Lung (tissue), 12 donors: ENCODE data around the gene SETBP1. TPM values are rescaled to one million over a fixed set of nuclear protein-coding genes. Genes with fewer than 3 reads are reported as not detected.

Experiments used
- ATAC-seq: fragments of 200-7000 bp; cut with Tn5 transposase; one replicate; pipeline ENCODE4 v1.9.1; 2020; ENCODE audit warnings: moderate number of reproducible peaks; ENCODE audit not compliant: insufficient read depth, low FRiP score
- DNase-seq, 3 donors: peaks; one replicate each; pipeline ENCODE4 v3.0.0-alpha.2; 2013 to 2017
- H3K27ac ChIP-seq, 2 donors: one replicate each; pipeline ENCODE4 v1.5.1; 2013; ENCODE audit warnings: mild to moderate bottlenecking in 2 of 2, moderate library complexity in 2 of 2, control low read depth in 1 of 2, inconsistent platforms in 1 of 2, low read depth in 1 of 2, low read length in 1 of 2
- H3K27me3 ChIP-seq, 3 donors: one replicate each; pipeline ENCODE4 v1.5.1; 2013; ENCODE audit warnings: low read length in 2 of 3; ENCODE audit not compliant: control insufficient read depth in 3 of 3, insufficient read depth in 3 of 3
- H3K36me3 ChIP-seq, 4 donors: one replicate each; pipeline ENCODE4 v1.5.1; 2013; ENCODE audit warnings: low read length in 4 of 4, mild to moderate bottlenecking in 1 of 4, moderate library complexity in 1 of 4; ENCODE audit not compliant: control insufficient read depth in 4 of 4, insufficient read depth in 4 of 4
- H3K4me1 ChIP-seq, 5 donors: one replicate each; pipeline ENCODE4 v1.5.1; 2013; ENCODE audit warnings: low read length in 5 of 5, mild to moderate bottlenecking in 2 of 5, moderate library complexity in 1 of 5; ENCODE audit not compliant: control insufficient read depth in 5 of 5, insufficient read depth in 5 of 5
- H3K4me3 ChIP-seq: one replicate; pipeline ENCODE4 v1.5.1; 2013; ENCODE audit warnings: mild to moderate bottlenecking, control low read depth, moderate library complexity
- H3K9ac ChIP-seq, 2 donors: one replicate each; pipeline ENCODE4 v1.5.1; 2013; ENCODE audit warnings: low read length in 2 of 2, control low read depth in 1 of 2; ENCODE audit not compliant: insufficient read depth in 1 of 2
- H3K9me3 ChIP-seq, 4 donors: one replicate each; pipeline ENCODE4 v1.5.1; 2013; ENCODE audit warnings: low read length in 3 of 4, mild to moderate bottlenecking in 1 of 4, moderate library complexity in 1 of 4; ENCODE audit not compliant: control insufficient read depth in 4 of 4, insufficient read depth in 3 of 4
- CTCF ChIP-seq: IDR thresholded peaks from 2 replicates; pipeline ENCODE4 v1.5.1; 2012; ENCODE audit warnings: mild to moderate bottlenecking; ENCODE audit errors: control extremely low read depth, extremely low read depth
- WGBS, 2 donors: extraction: QIAGEN DNeasy Blood & Tissue Kit; methylation state at CpG; one replicate each; pipeline ENCODE4 v1.1.7; 2013; 5-methylcytosine and 5-hydroxymethylcytosine counted together
- polyA plus RNA-seq, 2 donors: library from polyadenylated mRNA; stranded (reverse); fragments of 200-250 nt; gene quantifications; one replicate each; pipeline ENCODE4 v1.2.1, GENCODE V29; 2013
- total RNA-seq, 2 donors: library from RNA; depleted of rRNA in 1 of 2; stranded (reverse); fragments of >200 nt in 1 of 2; gene quantifications; one replicate each; pipeline ENCODE4 v1.2.1, GENCODE V29; 2014 to 2021
- donor health status: control.
- donor health status: control.
- donor health status: Bipolar disorder and iron deficiency.
- donor health status: healthy.
- donor health status: DM: yes; HTN: yes; CAD: no.

The SETBP1 gene
- total and polyA plus RNA-seq, 4 donors, result 1.6 to 43.8 (median 16.6) TPM

- Histone ChIP-seq H3K4me1 (peaks cover 0 to 38% (median 11%) of the 10 kb centered on the region in 5 donors), H3K27me3 (no peaks in the 10 kb centered on the region), H3K27ac (no peak overlapping the region), H3K4me3 (no peak overlapping the region), H3K9me3 (no peaks in the 10 kb centered on the region), H3K36me3 (peaks cover 0 to 3% (median 0%) of the 10 kb centered on the region in 4 donors), H3K9ac (no peak overlapping the region)
- TF ChIP-seq CTCF, result no peak
- no peak for ATAC-seq
- DNase-seq, result peak; percentile 56 to 88 (median 87)
- 81 to 87% methylated on average over 9 of the region's 9 CpGs for WGBS, 2 donors
Observed at GRCh38 chr18:44881461-44882162, 200.9 kb downstream of the SETBP1 start.

GRCh38 chr18:44882163-44882868, 201.6 kb downstream of the SETBP1 start:
- H3K9ac ChIP-seq, result no peak overlapping the region
- 85 to 89% methylated on average over 6 of the region's 6 CpGs for WGBS, 2 donors
- TF ChIP-seq CTCF, result no peak
- ATAC-seq, result no peak
- peaks cover 0 to 3% (median 0%) of the 10 kb centered on the region in 4 donors for H3K36me3 ChIP-seq
- no peaks in the 10 kb centered on the region for H3K9me3 ChIP-seq
- H3K4me1 ChIP-seq, result peaks cover 0 to 38% (median 11%) of the 10 kb centered on the region in 5 donors
- peak in 2 of 3 donors; percentile 31 to 76 for DNase-seq
- no peak overlapping the region for H3K27ac ChIP-seq
- H3K4me3 ChIP-seq, result no peak overlapping the region
- no peaks in the 10 kb centered on the region for H3K27me3 ChIP-seq

- H3K36me3 ChIP-seq, result peaks cover 0 to 3% (median 0%) of the 10 kb centered on the region in 4 donors
- no peaks in the 10 kb centered on the region for H3K27me3 ChIP-seq
- H3K9ac ChIP-seq, result no peak overlapping the region
- no peaks in the 10 kb centered on the region for H3K9me3 ChIP-seq
- no peak for TF ChIP-seq CTCF
- 87 to 91% methylated on average over 4 of the region's 4 CpGs for WGBS, 2 donors
- H3K27ac ChIP-seq, result no peak overlapping the region
- no peak overlapping the region for H3K4me3 ChIP-seq
- ATAC-seq (no peak), DNase-seq (no peak)
- H3K4me1 ChIP-seq, result peaks cover 2 to 38% (median 11%) of the 10 kb centered on the region in 5 donors
Observed at GRCh38 chr18:44883671-44884070, 203.0 kb downstream of the SETBP1 start.
